Measurements from ENCODE around the gene TAF6. TPM values are rescaled to one million over a fixed set of nuclear protein-coding genes. Genes with fewer than 3 reads are reported as not detected.

TAF6 gene
- total RNA-seq, 4 donors from 2014 or later = 36.3 to 107 (median 68.7) TPM

DNA sequence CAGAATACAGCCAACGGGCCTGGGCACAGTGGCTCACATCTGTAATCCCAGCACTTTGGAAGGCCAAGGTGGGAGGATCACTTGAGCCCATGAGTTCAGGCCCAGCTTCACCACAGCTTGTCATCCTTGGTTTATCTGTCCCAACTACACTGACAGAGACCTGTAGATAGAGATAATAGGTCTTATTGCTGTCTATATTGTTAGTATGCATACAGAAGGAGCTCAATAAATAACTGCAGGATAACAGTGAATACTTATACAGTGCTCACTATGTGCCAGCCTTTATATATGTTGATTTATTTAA is 1.5 kb upstream of the TAF6 start:
- WGBS, 2 donors (ENCODE audit: low coverage in 1 of 2) = 0% methylated on average over 1 of the region's 1 CpG; no CpG with 5 or more reads in 1 of the 2 donors
- ATAC-seq = no peak
- Histone ChIP-seq H3K27ac (peak overlapping the region in 3 of 4 donors; percentile 88 to 91 (median 89)), H3K4me1 (peaks cover 0 to 57% (median 16%) of the 10 kb centered on the region in 3 donors), H3K27me3 (no peaks in the 10 kb centered on the region), H3K9me3 (no peaks in the 10 kb centered on the region), H3K36me3 (peaks cover 0 to 29% of the 10 kb centered on the region in 2 donors), H3K4me3 (peak overlapping the region in 1 of 2 donors; percentile 68)
- TF ChIP-seq CTCF (IDR thresholded peaks at IDR 0.05) (no peak), POLR2AphosphoS5 (IDR thresholded peaks at IDR 0.05) (no peak), POLR2A (IDR thresholded peaks at IDR 0.05) (no peak), EP300 (IDR thresholded peaks at IDR 0.05) (no peak)

GRCh38 chr7:100119970-100120732 is 993 bp upstream of the TAF6 start:
- 18 to 22% methylated on average over 8 to 11 of the region's 19 CpGs for WGBS, 2 donors (ENCODE audit: low coverage in 1 of 2)
- H3K4me3 ChIP-seq = peak overlapping the region; percentile 68 to 89
- no peaks in the 10 kb centered on the region for H3K9me3 ChIP-seq
- ATAC-seq = peak; percentile 73
- TF ChIP-seq CTCF (IDR thresholded peaks at IDR 0.05) (no peak), POLR2A (IDR thresholded peaks at IDR 0.05) (no peak), EP300 (IDR thresholded peaks at IDR 0.05) (no peak), POLR2AphosphoS5 (IDR thresholded peaks at IDR 0.05) (no peak)
- H3K27me3 ChIP-seq = no peaks in the 10 kb centered on the region
- peaks cover 0 to 52% (median 14%) of the 10 kb centered on the region in 3 donors for H3K4me1 ChIP-seq
- peaks cover 0 to 31% of the 10 kb centered on the region in 2 donors for H3K36me3 ChIP-seq
- peak overlapping the region; percentile 58 to 91 (median 88) for H3K27ac ChIP-seq

DNA sequence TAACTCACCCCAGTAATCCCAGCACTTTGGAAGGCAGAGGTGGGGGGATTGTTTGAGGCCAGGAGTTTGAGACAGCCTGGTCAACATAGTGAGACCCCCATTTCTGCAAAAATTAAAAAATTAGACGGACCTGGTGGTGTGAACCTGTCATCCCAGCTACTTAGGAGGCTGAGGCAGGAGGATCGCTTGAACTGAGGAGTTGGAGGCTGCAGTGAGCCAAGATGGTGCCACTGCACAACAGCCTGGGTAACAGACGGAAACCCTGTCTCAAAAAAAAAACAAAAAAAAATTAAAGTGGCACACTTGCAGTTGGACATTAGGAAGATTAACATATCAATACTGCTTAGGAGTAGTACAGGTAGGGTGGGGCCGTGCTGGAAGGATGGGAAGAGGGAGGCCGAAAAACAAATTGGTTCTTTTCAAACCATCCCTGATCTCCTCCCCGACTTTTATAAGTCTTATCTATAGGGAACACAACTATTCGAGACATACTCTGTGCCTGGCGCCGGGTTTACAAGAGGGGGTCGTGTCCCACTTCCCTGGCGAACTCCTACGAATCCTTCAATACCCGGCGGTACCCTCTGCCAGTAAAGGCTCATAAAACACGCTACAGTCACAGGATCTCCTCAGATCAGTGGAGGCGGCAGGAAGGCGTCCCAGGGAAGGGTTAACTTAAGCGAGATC is 628 bp downstream of the TAF6 start:
- no peak for ATAC-seq
- peak overlapping the region; percentile 68 to 89 for H3K4me3 ChIP-seq

DNA sequence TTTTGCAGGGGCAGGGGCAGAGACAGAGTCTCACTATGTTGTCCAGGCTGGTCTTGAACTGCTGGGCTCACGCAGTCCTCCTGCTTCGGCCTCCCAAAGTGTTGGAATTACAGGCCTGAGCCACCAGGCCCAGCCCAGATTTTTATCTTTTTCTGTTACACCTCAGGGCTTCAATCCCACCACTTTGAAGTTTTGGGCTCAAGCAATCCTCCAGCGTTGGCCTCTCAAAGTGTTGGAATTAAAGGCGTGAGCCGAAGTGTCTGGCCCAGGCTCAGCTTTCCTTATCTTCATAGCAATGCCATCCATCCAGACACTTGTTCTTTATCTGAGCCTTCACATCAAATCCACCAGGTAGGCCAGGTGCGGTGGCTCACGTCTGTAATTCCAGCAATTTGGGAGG is 4.1 kb downstream of the TAF6 start:
- no peak for ATAC-seq
- H3K36me3 ChIP-seq = peaks cover 0 to 47% of the 10 kb centered on the region in 2 donors

More for the DNA sequence above, 628 bp downstream of the TAF6 start:
- 32 to 39% methylated on average over 9 to 10 of the region's 18 CpGs for WGBS, 2 donors (ENCODE audit: low coverage in 1 of 2)
- H3K27me3 ChIP-seq = no peaks in the 10 kb centered on the region
- H3K36me3 ChIP-seq = peaks cover 0 to 29% of the 10 kb centered on the region in 2 donors
- H3K4me1 ChIP-seq = peaks cover 0 to 42% (median 14%) of the 10 kb centered on the region in 3 donors
- TF ChIP-seq POLR2AphosphoS5 (IDR thresholded peaks at IDR 0.05) (no peak), EP300 (IDR thresholded peaks at IDR 0.05) (no peak)
- H3K27ac ChIP-seq = peak overlapping the region; percentile 58 to 91 (median 88)
- no peaks in the 10 kb centered on the region for H3K9me3 ChIP-seq

More for the DNA sequence above, 4.1 kb downstream of the TAF6 start:
- Histone ChIP-seq H3K4me3 (no peak overlapping the region), H3K4me1 (peaks cover 0 to 16% (median 6%) of the 10 kb centered on the region in 3 donors), H3K27ac (no peak overlapping the region), H3K27me3 (no peaks in the 10 kb centered on the region), H3K9me3 (no peaks in the 10 kb centered on the region)
- TF ChIP-seq POLR2A (IDR thresholded peaks at IDR 0.05) = no peak
- no peak for TF ChIP-seq POLR2AphosphoS5 (IDR thresholded peaks at IDR 0.05)
- no peak for TF ChIP-seq CTCF (IDR thresholded peaks at IDR 0.05)
- no peak for TF ChIP-seq EP300 (IDR thresholded peaks at IDR 0.05)
- WGBS, 2 donors (ENCODE audit: low coverage in 1 of 2) = 87% methylated on average over 7 of the region's 7 CpGs; no CpG with 5 or more reads in 1 of the 2 donors
